NCI-H2107 treated with DMSO at 0.1 percent for 48 hours (cell line): ENCODE results near the gene CTDSP2.
"Not testable (repeated sequence)": the region's sequence is repeated elsewhere in the genome, so short reads cannot be mapped to it uniquely, and the experiment has no call there.

Experiments
- DNase-seq: peaks from one replicate; lab custom pipeline; 2025; ENCODE audit not compliant: unreplicated experiment; lab: John Stamatoyannopoulos, UW

Gene CTDSP2

DNA sequence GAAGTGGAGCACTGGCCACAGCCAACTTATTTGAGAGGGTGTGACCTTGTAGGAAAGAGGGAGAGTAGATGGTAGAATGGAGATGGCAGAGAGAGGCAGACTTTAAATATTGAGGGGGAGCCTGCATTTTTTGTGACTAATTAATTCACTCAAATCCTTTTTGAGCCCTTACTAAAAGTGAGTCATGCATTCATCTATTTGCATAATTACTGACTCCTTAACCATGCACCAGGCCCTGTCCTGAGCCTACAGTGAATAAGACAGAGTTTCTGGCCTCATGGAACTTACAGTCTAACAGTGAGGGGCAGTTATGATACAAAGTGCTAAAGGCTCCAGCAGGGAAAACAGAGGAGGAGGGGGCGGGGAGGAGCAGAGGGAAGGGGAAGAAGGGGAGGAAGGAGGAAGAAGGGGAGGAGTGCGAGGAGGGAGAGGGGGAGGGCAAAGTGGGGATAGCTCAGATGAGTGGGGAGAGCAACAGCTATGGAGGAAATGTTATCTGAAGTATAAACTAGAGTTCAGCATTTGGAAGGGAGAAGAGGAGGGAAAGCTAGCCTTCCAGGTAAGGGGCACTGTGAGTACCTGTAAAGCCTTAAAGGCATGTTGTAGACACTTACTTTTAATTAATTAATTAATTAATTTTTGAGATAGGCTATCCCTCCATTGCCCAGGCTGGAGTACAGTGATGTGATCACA lies 7.5 kb upstream of the CTDSP2 start:
- no peak for DNase-seq

DNA sequence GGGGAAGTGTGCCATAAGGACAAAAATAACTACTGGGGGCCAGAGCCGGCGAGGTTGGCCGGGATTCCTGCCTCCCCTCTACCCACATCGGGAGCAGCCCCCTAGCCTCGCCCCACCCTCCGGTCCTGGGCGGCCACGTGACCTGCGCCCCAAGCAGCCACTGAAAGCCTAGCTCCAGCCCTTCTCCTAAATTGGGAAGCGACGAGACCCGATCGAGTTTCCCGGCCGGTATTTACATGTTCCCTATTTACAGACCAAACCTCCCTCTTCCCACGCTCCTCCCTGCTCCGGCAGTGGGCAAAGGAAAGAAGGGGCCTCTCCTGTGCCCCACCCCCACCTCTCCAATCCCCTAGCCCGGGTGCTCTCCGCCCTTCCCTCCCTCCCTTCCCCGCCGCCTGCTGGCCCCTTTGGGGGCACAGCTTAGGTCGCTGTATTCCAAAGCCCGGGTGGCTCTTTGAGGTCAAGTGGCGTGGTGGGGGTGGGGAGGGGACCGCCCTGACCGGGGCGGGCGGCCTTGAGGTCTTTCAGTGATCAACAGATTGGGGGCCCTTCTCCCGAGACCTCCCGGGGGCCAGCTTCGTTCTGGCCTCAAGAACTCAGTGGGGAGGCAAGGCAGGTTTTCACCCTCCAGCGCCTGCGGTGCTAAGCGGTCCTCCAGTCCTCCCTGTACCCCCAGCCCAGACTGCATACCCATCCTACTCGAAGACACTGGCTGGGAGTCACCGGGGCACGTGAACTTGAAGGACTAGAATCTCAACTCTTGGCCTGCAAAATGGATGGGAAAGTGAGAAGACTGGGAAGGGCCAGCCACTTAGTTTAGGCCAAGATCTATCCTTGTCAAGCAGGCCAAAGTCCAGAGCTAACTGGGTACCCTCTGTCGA lies 6.3 kb upstream of the CTDSP2 start:
- peak; percentile 77 for DNase-seq

- DNase-seq, result peak; percentile 30
Measured at GRCh38 chr12:57852200-57852599, 5.7 kb upstream of the CTDSP2 start.

DNA sequence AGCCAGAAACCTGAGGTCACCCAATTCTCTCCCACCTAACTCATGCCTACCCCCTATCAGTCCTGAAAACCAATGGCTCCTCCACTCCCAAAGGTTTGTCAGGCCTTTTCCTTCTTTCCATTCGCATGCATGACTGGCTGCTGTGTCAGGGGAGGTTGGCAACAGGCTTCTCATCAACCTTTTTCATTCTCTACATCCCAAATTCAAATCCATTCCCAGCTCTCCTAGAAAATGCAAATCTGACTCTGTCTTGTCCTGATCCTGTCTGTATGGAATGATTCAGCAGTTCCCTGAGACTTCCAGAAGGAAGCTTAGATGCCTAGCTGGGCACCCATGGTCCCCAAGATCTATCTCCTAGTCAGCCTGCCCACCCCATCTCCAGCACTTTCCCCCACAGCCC lies 5.0 kb upstream of the CTDSP2 start:
- no peak for DNase-seq

- DNase-seq, result no peak
Measured at GRCh38 chr12:57850854-57851430, 4.4 kb upstream of the CTDSP2 start.

DNA sequence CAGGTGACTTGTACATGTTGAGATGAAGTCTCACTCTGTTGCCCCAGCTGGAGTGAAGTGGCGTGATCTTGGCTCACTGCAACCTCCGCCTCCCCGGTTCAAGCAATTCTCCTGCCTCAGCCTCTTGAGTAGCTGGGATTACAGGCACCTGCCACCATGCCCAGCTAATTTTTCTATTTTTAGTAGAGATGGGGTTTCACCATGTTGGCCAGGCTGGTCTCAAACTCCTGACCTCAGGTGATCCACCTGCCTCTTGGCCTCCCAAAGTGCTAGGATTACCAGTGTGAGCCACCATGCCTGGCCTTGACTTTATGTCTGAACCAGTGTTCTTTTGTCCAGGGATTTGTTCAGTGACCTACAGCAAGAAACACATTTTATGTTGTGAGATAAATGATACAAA lies 2.9 kb upstream of the CTDSP2 start:
- DNase-seq, result not testable (repeated sequence)

DNA sequence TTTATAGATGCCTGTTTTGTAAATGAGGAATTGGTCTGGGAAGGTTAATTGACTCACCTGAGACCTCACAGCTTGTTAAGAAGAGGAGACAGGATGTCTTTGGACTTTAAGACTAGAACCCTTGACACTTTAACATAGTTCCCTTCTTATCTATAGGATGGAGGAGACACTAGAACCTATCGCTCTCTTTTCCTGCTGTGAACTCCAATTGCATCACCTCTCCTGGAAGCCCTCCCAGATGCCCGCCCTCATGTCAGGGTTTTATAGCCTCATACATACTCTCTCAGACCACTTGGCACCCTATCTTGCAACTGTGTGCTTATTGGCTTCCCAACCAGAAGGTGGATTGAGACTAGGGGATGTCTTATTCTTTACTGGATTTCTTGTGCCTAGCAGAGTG lies 2.5 kb upstream of the CTDSP2 start:
- no peak for DNase-seq

GRCh38 chr12:57848208-57848607 lies 1.7 kb upstream of the CTDSP2 start:
- no peak for DNase-seq

DNA sequence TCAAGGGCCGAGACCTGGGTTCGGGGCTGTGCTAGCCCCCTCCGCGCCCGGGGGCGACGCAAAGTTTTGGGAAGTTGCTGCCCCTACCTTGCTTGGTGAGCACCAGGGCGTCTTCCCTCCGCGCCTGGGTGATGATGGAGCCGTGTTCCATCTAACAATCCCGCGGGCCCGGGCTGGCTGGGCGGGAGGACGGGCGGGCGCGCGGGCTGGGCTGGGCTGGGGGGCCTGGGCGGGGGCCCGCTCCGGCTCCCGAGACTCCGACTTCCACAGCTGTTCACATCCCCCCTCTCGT lies 298 bp downstream of the CTDSP2 start:
- no peak for DNase-seq

DNA sequence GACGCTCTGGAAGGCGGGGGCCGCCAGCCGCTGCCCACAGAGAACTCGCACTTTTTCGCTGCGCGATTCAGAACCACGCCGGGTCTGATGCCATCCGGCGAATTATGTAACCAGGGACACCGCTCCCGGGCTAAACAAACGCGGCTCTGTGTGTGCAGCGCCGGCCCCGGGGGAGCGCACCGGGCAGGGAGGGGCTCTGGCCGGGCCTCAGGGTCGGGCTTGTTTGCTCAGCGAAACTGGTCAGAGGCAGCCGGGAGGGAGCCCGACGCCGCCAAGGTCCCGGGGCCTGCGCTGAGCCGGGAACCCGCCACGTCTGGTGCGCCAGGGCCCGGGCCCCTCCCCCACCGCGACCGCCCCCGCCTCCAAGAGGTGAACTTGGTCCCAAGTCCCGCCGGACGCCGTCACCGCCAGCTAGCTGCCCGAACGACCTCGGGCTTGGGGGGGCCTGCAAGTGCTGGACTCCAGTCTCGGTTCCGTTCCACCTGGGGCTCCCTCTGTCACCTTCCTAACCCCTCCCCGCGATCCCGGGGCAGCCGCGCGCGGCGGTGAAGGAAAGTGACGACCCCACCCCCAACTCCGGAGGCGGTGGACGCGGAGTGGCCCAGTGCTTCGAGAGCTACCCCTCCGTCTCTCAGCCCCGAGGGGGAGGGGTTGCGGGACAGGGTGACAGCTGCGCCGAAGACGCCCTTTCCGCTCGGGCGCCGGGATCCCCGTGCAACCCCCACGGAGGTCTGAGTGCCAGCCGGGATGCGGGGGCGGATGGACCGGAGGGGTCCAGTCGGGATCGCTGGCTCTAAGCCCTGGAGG lies 848 bp downstream of the CTDSP2 start:
- no peak for DNase-seq

GRCh38 chr12:57844709-57845477 lies 1.6 kb downstream of the CTDSP2 start:
- no peak for DNase-seq

GRCh38 chr12:57842342-57843294 lies 3.9 kb downstream of the CTDSP2 start:
- peak; percentile 27 for DNase-seq

DNA sequence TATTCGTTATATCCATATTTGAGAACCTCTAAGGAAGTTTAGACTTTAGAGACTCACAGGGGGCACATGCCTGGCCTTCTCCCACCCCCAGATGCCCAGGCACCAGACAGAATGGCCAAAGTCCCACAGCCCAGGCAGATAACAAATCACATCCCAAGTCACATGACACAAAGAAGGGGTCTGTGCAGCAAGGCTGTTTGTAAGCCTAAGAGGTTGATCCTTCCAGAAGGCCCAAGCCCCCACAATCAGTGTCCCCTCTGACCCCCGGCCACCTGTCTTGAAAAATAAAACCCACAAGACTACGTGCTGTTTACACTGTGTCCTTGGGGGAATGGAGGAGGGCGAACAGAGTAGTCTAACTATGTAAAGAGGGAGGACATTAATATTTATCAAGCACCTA lies 5.1 kb downstream of the CTDSP2 start:
- no peak for DNase-seq

DNA sequence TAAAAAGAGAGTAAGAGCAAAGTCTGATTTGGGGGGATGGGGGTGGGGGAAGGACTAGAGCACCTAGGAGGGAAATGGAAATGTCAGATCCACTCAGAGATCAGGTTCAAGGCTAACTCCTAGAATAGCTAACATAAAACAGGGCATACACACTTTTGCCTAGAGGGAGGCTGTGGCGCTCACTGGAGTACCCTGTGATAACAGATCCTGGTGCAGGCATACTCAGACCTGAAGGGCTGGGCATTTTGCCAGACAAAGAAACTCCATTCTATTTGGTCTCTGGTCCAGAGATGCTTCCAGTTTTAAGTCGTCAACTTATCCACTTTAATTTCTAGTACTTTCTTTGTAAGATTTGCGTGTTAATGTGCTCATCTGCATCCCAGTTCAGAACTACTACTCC lies 5.8 kb downstream of the CTDSP2 start:
- peak; percentile 75 for DNase-seq

DNA sequence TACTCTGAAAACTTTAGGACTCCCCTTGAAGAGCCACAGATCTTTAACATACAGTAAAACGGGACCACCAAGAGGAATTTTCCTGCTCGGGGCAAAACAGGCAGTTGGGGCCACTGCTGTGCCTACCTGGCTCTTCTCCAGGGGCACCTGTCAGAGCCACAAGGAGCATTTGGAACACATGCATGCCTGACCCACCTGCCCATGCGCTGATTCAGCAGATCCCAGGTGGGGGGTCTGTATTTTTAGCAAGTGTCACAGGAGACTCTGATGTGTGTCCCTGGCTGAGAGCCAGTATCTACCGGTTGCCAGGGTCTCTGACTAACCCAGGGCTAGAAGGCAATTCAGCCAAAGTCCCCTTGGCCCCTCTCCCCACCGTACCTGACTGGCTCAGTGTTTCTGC lies 6.5 kb downstream of the CTDSP2 start:
- DNase-seq, result no peak

DNA sequence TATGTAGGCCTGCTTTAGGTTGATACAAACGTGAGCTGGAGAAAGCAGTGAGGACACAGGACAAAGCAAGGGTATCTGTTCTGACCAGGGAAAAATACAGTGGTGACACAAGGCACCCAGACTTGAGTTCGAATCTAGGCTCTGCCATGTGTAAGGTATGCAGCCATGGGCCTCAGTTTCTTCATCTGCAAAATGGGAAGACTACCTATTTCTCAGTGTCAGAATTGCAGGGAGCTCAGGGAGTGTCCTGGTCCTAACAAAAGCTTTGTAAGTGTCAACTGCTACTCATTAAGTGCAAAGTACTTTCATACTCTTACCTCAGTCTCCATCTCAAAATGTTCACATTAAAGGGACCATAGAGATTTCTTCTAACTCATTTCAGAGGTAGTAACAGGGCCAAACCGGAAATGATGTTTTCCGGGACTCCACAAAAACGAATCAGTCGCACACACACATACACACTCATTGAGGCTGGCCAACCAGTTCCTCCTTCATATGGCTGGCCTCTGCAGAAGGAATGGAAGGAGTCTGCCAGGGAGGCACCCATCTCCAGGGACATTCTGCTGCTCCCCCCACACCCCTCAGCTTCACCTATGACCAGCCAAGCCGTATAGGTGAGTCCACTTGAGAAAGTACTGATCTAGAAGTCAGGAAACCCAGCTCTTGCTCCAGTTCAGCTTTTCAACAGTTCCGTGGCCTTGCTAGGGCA lies 7.8 kb downstream of the CTDSP2 start:
- DNase-seq, result no peak

DNA sequence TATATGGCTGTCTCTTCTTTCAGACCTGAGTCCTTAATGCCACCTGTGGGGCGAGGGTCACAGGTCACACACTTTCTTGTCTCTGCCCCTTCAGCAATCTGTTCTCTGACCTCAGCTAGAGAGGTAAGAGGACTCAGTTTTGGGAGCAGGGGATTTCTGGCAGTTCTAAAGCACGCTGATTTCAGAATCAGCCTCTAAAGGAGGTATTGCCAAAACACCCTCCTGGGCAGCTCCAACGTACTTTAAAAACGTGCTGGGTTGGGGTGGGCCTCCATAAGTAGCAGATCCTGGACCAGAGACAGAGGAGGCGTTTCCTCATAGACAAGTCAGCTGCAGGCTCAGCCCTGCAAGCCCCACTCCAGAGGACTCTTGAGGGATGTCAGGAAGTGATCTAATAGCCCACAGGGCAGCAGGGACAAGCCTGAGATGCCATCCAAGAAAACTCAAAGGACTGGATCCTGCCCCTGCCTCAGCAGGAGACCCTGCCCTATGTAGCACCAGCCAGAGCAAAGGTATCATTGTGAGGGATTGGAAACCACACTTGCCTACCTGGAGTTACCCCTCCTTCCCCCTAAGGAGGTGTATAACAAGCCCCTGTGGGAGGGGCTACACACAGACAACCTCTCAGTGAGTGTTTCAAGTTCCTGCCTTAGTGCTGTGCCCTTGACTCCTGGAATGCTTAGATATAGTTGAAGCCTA lies 8.5 kb downstream of the CTDSP2 start:
- no peak for DNase-seq
